Measurements from ENCODE around the gene OCA2.

OCA2 gene

GRCh38 chr15:27815035-27815434 lies 284.1 kb downstream of the OCA2 start:
- DNase-seq (ENCODE audit: low spot score), result no peak

GRCh38 chr15:27813139-27813538 lies 286.0 kb downstream of the OCA2 start:
- DNase-seq (ENCODE audit: low spot score), result no peak

- no peak for DNase-seq (ENCODE audit: low spot score)
Measured at GRCh38 chr15:27808182-27808581, 290.9 kb downstream of the OCA2 start.

- no peak for DNase-seq (ENCODE audit: low spot score)
Measured at GRCh38 chr15:27807335-27807734, 291.8 kb downstream of the OCA2 start.

GRCh38 chr15:27806396-27806795 lies 292.7 kb downstream of the OCA2 start:
- no peak for DNase-seq (ENCODE audit: low spot score)

GRCh38 chr15:27805261-27806220 lies 293.6 kb downstream of the OCA2 start:
- DNase-seq (ENCODE audit: low spot score), result no peak

- DNase-seq (ENCODE audit: low spot score), result no peak
Measured at GRCh38 chr15:27804569-27805260, 294.4 kb downstream of the OCA2 start.

GRCh38 chr15:27798807-27799206 lies 300.3 kb downstream of the OCA2 start:
- no peak for DNase-seq (ENCODE audit: low spot score)

- no peak for DNase-seq (ENCODE audit: low spot score)
Measured at GRCh38 chr15:27797765-27798164, 301.4 kb downstream of the OCA2 start.

- no peak for DNase-seq (ENCODE audit: low spot score)
Measured at GRCh38 chr15:27796405-27797320, 302.5 kb downstream of the OCA2 start.

- no peak for DNase-seq (ENCODE audit: low spot score)
Measured at GRCh38 chr15:27792756-27793264, 306.3 kb downstream of the OCA2 start.

- DNase-seq (ENCODE audit: low spot score), result no peak
Measured at GRCh38 chr15:27790270-27790669, 308.8 kb downstream of the OCA2 start.

GRCh38 chr15:27787931-27788330 lies 311.2 kb downstream of the OCA2 start:
- no peak for DNase-seq (ENCODE audit: low spot score)

GRCh38 chr15:27784107-27784506 lies 315.0 kb downstream of the OCA2 start:
- no peak for DNase-seq (ENCODE audit: low spot score)

- no peak for DNase-seq (ENCODE audit: low spot score)
Measured at GRCh38 chr15:27783678-27784077, 315.4 kb downstream of the OCA2 start.

- DNase-seq (ENCODE audit: low spot score), result no peak
Measured at GRCh38 chr15:27782125-27782524, 317.0 kb downstream of the OCA2 start.

- DNase-seq (ENCODE audit: low spot score), result no peak
Measured at GRCh38 chr15:27776501-27776900, 322.6 kb downstream of the OCA2 start.

- DNase-seq (ENCODE audit: low spot score), result no peak
Measured at GRCh38 chr15:27774638-27775037, 324.5 kb downstream of the OCA2 start.

GRCh38 chr15:27774191-27774590 lies 324.9 kb downstream of the OCA2 start:
- no peak for DNase-seq (ENCODE audit: low spot score)

- no peak for DNase-seq (ENCODE audit: low spot score)
Measured at GRCh38 chr15:27771892-27772291, 327.2 kb downstream of the OCA2 start.

GRCh38 chr15:27770769-27771554 lies 328.2 kb downstream of the OCA2 start:
- no peak for DNase-seq (ENCODE audit: low spot score)

Data from globus pallidus (tissue), 1 donor.